Keratinocyte (primary cell): ENCODE measurements around the gene ATP11A. TPM values are rescaled to one million over a fixed set of nuclear protein-coding genes. Genes with fewer than 3 reads are reported as not detected.

ENCODE experiments used
- DNase-seq: peaks from one replicate; pipeline ENCODE4 v3.0.0-alpha.2; 2011; ENCODE audit warnings: low read depth, missing footprints, low spot score
- FAIRE-seq: peaks from 2 replicates; lab custom pipeline; 2011; peaks lifted over from hg19 to GRCh38; lab: Jason Lieb, UNC
- H2AFZ ChIP-seq: 2 replicates; pipeline ENCODE4 v1.6.0; 2012; ENCODE audit warnings: low read length, control low read depth, inconsistent platforms; ENCODE audit not compliant: control insufficient read depth
- H3K27ac ChIP-seq: 2 replicates; pipeline ENCODE4 v1.5.1; 2011; ENCODE audit warnings: low read length; ENCODE audit not compliant: control insufficient read depth, insufficient read depth
- H3K27me3 ChIP-seq: 3 replicates; pipeline ENCODE4 v1.6.0; 2011; ENCODE audit warnings: low read length; ENCODE audit not compliant: control insufficient read depth, insufficient read depth; ENCODE audit errors: extremely low read depth
- H3K36me3 ChIP-seq, 2 experiments: 2 replicates in 1 of 2; 3 replicates in 1 of 2; pipeline ENCODE4 v1.5.1; 2011; ENCODE audit warnings: low read length in 2 of 2, mild to moderate bottlenecking in 1 of 2; ENCODE audit not compliant: control insufficient read depth in 2 of 2, insufficient read depth in 2 of 2; ENCODE audit errors: extremely low read depth in 1 of 2
- H3K4me1 ChIP-seq: 3 replicates; pipeline ENCODE4 v1.5.1; 2011; ENCODE audit warnings: low read length; ENCODE audit not compliant: control insufficient read depth, insufficient read depth; ENCODE audit errors: extremely low read depth
- H3K4me2 ChIP-seq: 3 replicates; pipeline ENCODE4 v1.6.0; 2011; ENCODE audit warnings: low read depth, low read length; ENCODE audit not compliant: control insufficient read depth, insufficient read depth; ENCODE audit errors: extremely low read depth
- H3K4me3 ChIP-seq, 3 experiments: fragments of 200-600 bp in 1 of 3; sonication (generic) in 1 of 3; 2 replicates in 2 of 3; 3 replicates in 1 of 3; pipeline ENCODE4 v1.5.1; 2011 to 2016; ENCODE audit warnings: low read length in 3 of 3, mild to moderate bottlenecking in 3 of 3, control low read depth in 2 of 3, inconsistent platforms in 1 of 3, low read depth in 1 of 3, mixed read lengths in 1 of 3, mixed run types in 1 of 3, moderate library complexity in 1 of 3; ENCODE audit not compliant: control insufficient read depth in 2 of 3, insufficient read depth in 2 of 3; ENCODE audit errors: extremely low read depth in 1 of 3
- H3K79me2 ChIP-seq: 2 replicates; pipeline ENCODE4 v1.6.0; 2012; ENCODE audit warnings: low read length; ENCODE audit not compliant: control insufficient read depth, insufficient read depth
- H3K9ac ChIP-seq: 3 replicates; pipeline ENCODE4 v1.6.0; 2011; ENCODE audit warnings: low read length; ENCODE audit not compliant: control insufficient read depth, insufficient read depth; ENCODE audit errors: extremely low read depth
- H3K9me1 ChIP-seq: 3 replicates; pipeline ENCODE4 v1.6.0; 2011; ENCODE audit warnings: low read length; ENCODE audit not compliant: control insufficient read depth, insufficient read depth; ENCODE audit errors: extremely low read depth
- H3K9me3 ChIP-seq: 2 replicates; pipeline ENCODE4 v1.5.1; 2012; ENCODE audit warnings: low read depth, low read length; ENCODE audit not compliant: control insufficient read depth
- H4K20me1 ChIP-seq: 3 replicates; pipeline ENCODE4 v1.6.0; 2011; ENCODE audit warnings: low read length; ENCODE audit not compliant: control insufficient read depth, insufficient read depth; ENCODE audit errors: extremely low read depth
- CTCF ChIP-seq, 3 experiments: IDR thresholded peaks in 1 of 3; conservative IDR thresholded peaks in 1 of 3; optimal IDR thresholded peaks in 1 of 3; 2 replicates in 2 of 3; 3 replicates in 1 of 3; pipeline versions ENCODE3 to v1.5.1; 2011; ENCODE audit warnings: low read length in 3 of 3, mild to moderate bottlenecking in 3 of 3, moderate library complexity in 2 of 3, control low read depth in 1 of 3, inconsistent platforms in 1 of 3; ENCODE audit not compliant: insufficient read depth in 2 of 3; ENCODE audit errors: extremely low read depth in 1 of 3
- EZH2 ChIP-seq: IDR thresholded peaks from one replicate; pipeline ENCODE4 v1.6.1; 2012; ENCODE audit warnings: inconsistent platforms, mild to moderate bottlenecking, low read length, moderate library complexity
- dilution Hi-C: fragments of 300-500 bp; cut with MboI; formaldehyde crosslinking; loops from one replicate; pipeline ENCODE4 v1.7.0; 2020; ENCODE audit warnings: low sequenced_read_pairs; ENCODE audit not compliant: extremely low pct_ligation_motif_present
- polyA plus RNA-seq, 5 experiments: library from polyadenylated mRNA; depleted of rRNA in 3 of 5; stranded (reverse) in 3 of 5; stranded (forward) in 1 of 5; unstranded in 1 of 5; fragments of >200 nt; gene quantifications; 1 replicate in 1 of 5; 2 replicates in 3 of 5; 3 replicates in 1 of 5; pipeline versions ENCODE4 v1.2.1 to v1.2.3, GENCODE V29; 2011 to 2012; ENCODE audit warnings: missing spikeins in 2 of 5, low read depth in 1 of 5, low replicate concordance in 1 of 5

Gene ATP11A
- polyA plus RNA-seq, 1 donor (not counting 4 experiments of a cell fraction or from before 2014, with no cell fraction given): 4.3 TPM

GRCh38 chr13:112715210-112715609, 25.4 kb downstream of the ATP11A start:
- TF ChIP-seq CTCF (optimal IDR thresholded peaks at IDR 0.05 in 1 of 3, IDR thresholded peaks at IDR 0.05 in 1 of 3, conservative IDR thresholded peaks at IDR 0.05 in 1 of 3; ENCODE audit: extremely low read depth in 1 of 3, insufficient read depth in 2 of 3, low read length in 3 of 3): no peak
- no peak for TF ChIP-seq EZH2
- no peak overlapping the region for H2AFZ ChIP-seq
- FAIRE-seq (no peak), DNase-seq (no peak)
- H3K4me2 ChIP-seq: no peak overlapping the region
- H3K36me3 ChIP-seq: no peaks in the 10 kb centered on the region
- H3K9me3 ChIP-seq: no peaks in the 10 kb centered on the region
- H3K4me1 ChIP-seq: peaks cover 17% of the 10 kb centered on the region
- H3K79me2 ChIP-seq: peaks cover 5% of the 10 kb centered on the region
- H3K4me3 ChIP-seq: no peak overlapping the region
- peaks cover 2% of the 10 kb centered on the region for H3K9me1 ChIP-seq
- no peak overlapping the region for H3K9ac ChIP-seq
- dilution Hi-C loops: no loop called here
- H3K27me3 ChIP-seq: no peaks in the 10 kb centered on the region
- H3K27ac ChIP-seq: no peak overlapping the region
- no peaks in the 10 kb centered on the region for H4K20me1 ChIP-seq

- no peak overlapping the region for H3K27ac ChIP-seq
Measured at GRCh38 chr13:112715715-112716460, 26.1 kb downstream of the ATP11A start.

More at GRCh38 chr13:112715715-112716460, 26.1 kb downstream of the ATP11A start:
- DNase-seq: no peak
- no peak overlapping the region for H3K4me2 ChIP-seq
- no peaks in the 10 kb centered on the region for H3K27me3 ChIP-seq
- H2AFZ ChIP-seq: no peak overlapping the region
- H4K20me1 ChIP-seq: no peaks in the 10 kb centered on the region
- H3K4me1 ChIP-seq: peaks cover 15% of the 10 kb centered on the region
- FAIRE-seq: no peak
- no peak overlapping the region for H3K4me3 ChIP-seq
- dilution Hi-C loops: no loop called here
- no peak for TF ChIP-seq CTCF (optimal IDR thresholded peaks at IDR 0.05 in 1 of 3, IDR thresholded peaks at IDR 0.05 in 1 of 3, conservative IDR thresholded peaks at IDR 0.05 in 1 of 3; ENCODE audit: extremely low read depth in 1 of 3, insufficient read depth in 2 of 3, low read length in 3 of 3)
- no peak for TF ChIP-seq EZH2
- peaks cover 5% of the 10 kb centered on the region for H3K79me2 ChIP-seq
- no peak overlapping the region for H3K9ac ChIP-seq
- H3K9me3 ChIP-seq: no peaks in the 10 kb centered on the region
- no peaks in the 10 kb centered on the region for H3K36me3 ChIP-seq
- peaks cover 2% of the 10 kb centered on the region for H3K9me1 ChIP-seq
